Measurements from ENCODE around the gene BFSP1. TPM values are rescaled to one million over a fixed set of nuclear protein-coding genes. Genes with fewer than 3 reads are reported as not detected.

Gene BFSP1
- total RNA-seq, 1 donor from 2014 or later = 4.2 TPM

GRCh38 chr20:17572034-17572638 lies 41.0 kb upstream of the BFSP1 start:
- Mint-ChIP-seq H3K36me3 (ENCODE audit: low read depth, unreplicated experiment) (peaks cover 2% of the 10 kb centered on the region), H3K27me3 (ENCODE audit: low read depth, unreplicated experiment) (no peaks in the 10 kb centered on the region), H3K9me3 (ENCODE audit: unreplicated experiment) (no peaks in the 10 kb centered on the region), H3K27ac (ENCODE audit: unreplicated experiment) (no peak overlapping the region), H3K4me3 (ENCODE audit: unreplicated experiment) (peak overlapping the region; percentile 99), H3K4me1 (ENCODE audit: low read depth, unreplicated experiment) (peaks cover 34% of the 10 kb centered on the region)
- H3K27me3 ChIP-seq (ENCODE audit: insufficient read depth, low read length) = no peaks in the 10 kb centered on the region
- H3K9ac ChIP-seq (ENCODE audit: low read length) = peak overlapping the region; percentile 96
- TF ChIP-seq CTCF (IDR thresholded peaks at IDR 0.05; ENCODE audit: insufficient read depth, low read depth, low read length) = no peak
- no peak for TF ChIP-seq EZH2 (IDR thresholded peaks at IDR 0.05; ENCODE audit: insufficient read depth, low read length)
- peak overlapping the region; percentile 100 for H3K4me3 ChIP-seq (ENCODE audit: insufficient read depth, low read depth, low read length)
- FAIRE-seq (no peak), DNase-seq (ENCODE audit: low read depth) (no peak)
- H3K4me1 ChIP-seq (ENCODE audit: insufficient read depth, low read length) = peaks cover 18% of the 10 kb centered on the region
- no peak overlapping the region for H3K27ac ChIP-seq (ENCODE audit: low read depth, low read length)
- peak overlapping the region; percentile 92 for H3K4me2 ChIP-seq (ENCODE audit: low read length)
- H3K9me3 ChIP-seq (ENCODE audit: insufficient read depth, low read depth, low read length) = no peaks in the 10 kb centered on the region
- H2AFZ ChIP-seq (ENCODE audit: low read depth, low read length) = no peak overlapping the region
- peaks cover 69% of the 10 kb centered on the region for H4K20me1 ChIP-seq (ENCODE audit: insufficient read depth, low read length)
- H3K36me3 ChIP-seq (ENCODE audit: insufficient read depth, low read length) = peaks cover 10% of the 10 kb centered on the region
- H3K79me2 ChIP-seq (ENCODE audit: insufficient read depth, low read length) = peaks cover 73% of the 10 kb centered on the region

- Mint-ChIP-seq H3K4me1 (ENCODE audit: low read depth, unreplicated experiment) (peaks cover 31% of the 10 kb centered on the region), H3K27ac (ENCODE audit: unreplicated experiment) (peak overlapping the region; percentile 86), H3K9me3 (ENCODE audit: unreplicated experiment) (no peaks in the 10 kb centered on the region), H3K4me3 (ENCODE audit: unreplicated experiment) (peak overlapping the region; percentile 99), H3K27me3 (ENCODE audit: low read depth, unreplicated experiment) (no peaks in the 10 kb centered on the region), H3K36me3 (ENCODE audit: low read depth, unreplicated experiment) (peaks cover 2% of the 10 kb centered on the region)
- FAIRE-seq (no peak), DNase-seq (ENCODE audit: low read depth) (no peak)
- Histone ChIP-seq H3K4me3 (ENCODE audit: insufficient read depth, low read depth, low read length) (peak overlapping the region; percentile 100), H3K4me2 (ENCODE audit: low read length) (peak overlapping the region; percentile 92), H3K27me3 (ENCODE audit: insufficient read depth, low read length) (no peaks in the 10 kb centered on the region), H3K9ac (ENCODE audit: low read length) (peak overlapping the region; percentile 96), H3K4me1 (ENCODE audit: insufficient read depth, low read length) (peaks cover 18% of the 10 kb centered on the region), H3K36me3 (ENCODE audit: insufficient read depth, low read length) (peaks cover 5% of the 10 kb centered on the region), H3K27ac (ENCODE audit: low read depth, low read length) (peak overlapping the region; percentile 93), H4K20me1 (ENCODE audit: insufficient read depth, low read length) (peaks cover 59% of the 10 kb centered on the region), H3K9me3 (ENCODE audit: insufficient read depth, low read depth, low read length) (no peaks in the 10 kb centered on the region), H2AFZ (ENCODE audit: low read depth, low read length) (no peak overlapping the region), H3K79me2 (ENCODE audit: insufficient read depth, low read length) (peaks cover 63% of the 10 kb centered on the region)
- no peak for TF ChIP-seq EZH2 (IDR thresholded peaks at IDR 0.05; ENCODE audit: insufficient read depth, low read length)
Measured at GRCh38 chr20:17571153-17571527, 40.0 kb upstream of the BFSP1 start.

- peaks cover 57% of the 10 kb centered on the region for H3K79me2 ChIP-seq (ENCODE audit: insufficient read depth, low read length)
- H4K20me1 ChIP-seq (ENCODE audit: insufficient read depth, low read length) = peaks cover 53% of the 10 kb centered on the region
- H3K36me3 Mint-ChIP-seq (ENCODE audit: low read depth, unreplicated experiment) = peaks cover 2% of the 10 kb centered on the region
- H3K4me3 Mint-ChIP-seq (ENCODE audit: unreplicated experiment) = peak overlapping the region; percentile 99
- H3K4me3 ChIP-seq (ENCODE audit: insufficient read depth, low read depth, low read length) = peak overlapping the region; percentile 100
- H2AFZ ChIP-seq (ENCODE audit: low read depth, low read length) = no peak overlapping the region
- FAIRE-seq (no peak), DNase-seq (ENCODE audit: low read depth) (no peak)
- peak overlapping the region; percentile 92 for H3K4me2 ChIP-seq (ENCODE audit: low read length)
- H3K4me1 Mint-ChIP-seq (ENCODE audit: low read depth, unreplicated experiment) = peaks cover 31% of the 10 kb centered on the region
- no peaks in the 10 kb centered on the region for H3K27me3 Mint-ChIP-seq (ENCODE audit: low read depth, unreplicated experiment)
- H3K27me3 ChIP-seq (ENCODE audit: insufficient read depth, low read length) = no peaks in the 10 kb centered on the region
- H3K9me3 ChIP-seq (ENCODE audit: insufficient read depth, low read depth, low read length) = no peaks in the 10 kb centered on the region
- H3K36me3 ChIP-seq (ENCODE audit: insufficient read depth, low read length) = peaks cover 5% of the 10 kb centered on the region
- H3K9ac ChIP-seq (ENCODE audit: low read length) = peak overlapping the region; percentile 96
- peak overlapping the region; percentile 86 for H3K27ac Mint-ChIP-seq (ENCODE audit: unreplicated experiment)
- TF ChIP-seq EZH2 (IDR thresholded peaks at IDR 0.05; ENCODE audit: insufficient read depth, low read length) (no peak), CTCF (IDR thresholded peaks at IDR 0.05; ENCODE audit: insufficient read depth, low read depth, low read length) (no peak)
- H3K9me3 Mint-ChIP-seq (ENCODE audit: unreplicated experiment) = no peaks in the 10 kb centered on the region
- peaks cover 19% of the 10 kb centered on the region for H3K4me1 ChIP-seq (ENCODE audit: insufficient read depth, low read length)
- peak overlapping the region; percentile 93 for H3K27ac ChIP-seq (ENCODE audit: low read depth, low read length)
Measured at GRCh38 chr20:17570347-17571152, 39.4 kb upstream of the BFSP1 start.

Data from astrocyte (in vitro differentiated cells and primary cell).